Smooth muscle cell of trachea (primary cell): Measurements from ENCODE around the gene OR6N1. TPM values are rescaled to one million over a fixed set of nuclear protein-coding genes. Genes with fewer than 3 reads are reported as not detected.

Experiments
- total RNA-seq: library from RNA; depleted of rRNA; stranded (reverse); fragments of >200 nt; gene quantifications from 2 replicates; pipeline ENCODE4 v1.2.1, GENCODE V29; 2014

OR6N1 gene, protein sequence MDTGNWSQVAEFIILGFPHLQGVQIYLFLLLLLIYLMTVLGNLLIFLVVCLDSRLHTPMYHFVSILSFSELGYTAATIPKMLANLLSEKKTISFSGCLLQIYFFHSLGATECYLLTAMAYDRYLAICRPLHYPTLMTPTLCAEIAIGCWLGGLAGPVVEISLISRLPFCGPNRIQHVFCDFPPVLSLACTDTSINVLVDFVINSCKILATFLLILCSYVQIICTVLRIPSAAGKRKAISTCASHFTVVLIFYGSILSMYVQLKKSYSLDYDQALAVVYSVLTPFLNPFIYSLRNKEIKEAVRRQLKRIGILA
- total RNA-seq: not detected in 2 replicates

DNA sequence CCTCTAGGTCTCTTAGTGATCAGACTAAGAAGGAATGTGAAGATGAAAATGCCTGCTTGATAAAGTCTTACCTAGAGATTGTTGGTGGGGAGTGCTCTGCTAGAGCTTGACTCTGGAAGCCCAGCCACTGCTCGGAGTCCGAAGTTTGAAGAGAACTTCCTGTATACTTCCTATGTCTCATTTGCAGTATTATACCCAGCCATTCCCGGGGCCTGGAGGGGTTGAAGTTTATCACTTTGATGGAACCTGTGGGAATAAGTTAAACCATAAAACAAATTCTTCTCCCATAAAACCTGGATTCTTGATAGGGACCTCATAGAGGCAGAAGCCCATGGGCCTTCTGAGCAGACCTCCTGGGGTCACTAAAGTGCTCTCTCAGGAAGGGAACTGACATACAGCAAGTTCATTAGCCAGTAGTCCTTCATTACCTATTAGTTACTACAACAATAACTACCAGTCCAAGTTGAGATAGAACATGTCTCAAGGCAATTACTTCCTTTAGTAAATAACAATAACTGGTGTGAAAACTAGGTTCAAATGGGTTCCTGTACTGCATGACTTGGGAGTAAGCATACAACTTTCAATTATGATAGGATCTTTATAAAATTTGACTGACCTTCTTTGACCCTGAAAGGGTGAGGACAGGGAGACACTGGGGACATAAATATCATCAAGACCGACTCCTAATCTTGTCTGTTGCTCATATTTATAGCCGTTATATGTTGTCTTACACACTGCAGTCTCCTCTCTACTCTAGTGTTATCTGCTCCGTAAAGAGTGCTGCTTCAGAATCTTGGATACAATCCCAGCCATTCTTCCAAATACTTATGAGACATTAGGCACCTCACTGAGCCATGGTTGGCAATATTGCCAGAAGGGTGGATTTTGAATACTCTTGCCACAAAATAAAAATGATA lies at the start of gene OR6N1:
Gene OR6N1, minus strand, starts transcription at position 246 of the 917 bp plus-strand sequence. CDS start 5,513 bp downstream, outside the sequence.

DNA sequence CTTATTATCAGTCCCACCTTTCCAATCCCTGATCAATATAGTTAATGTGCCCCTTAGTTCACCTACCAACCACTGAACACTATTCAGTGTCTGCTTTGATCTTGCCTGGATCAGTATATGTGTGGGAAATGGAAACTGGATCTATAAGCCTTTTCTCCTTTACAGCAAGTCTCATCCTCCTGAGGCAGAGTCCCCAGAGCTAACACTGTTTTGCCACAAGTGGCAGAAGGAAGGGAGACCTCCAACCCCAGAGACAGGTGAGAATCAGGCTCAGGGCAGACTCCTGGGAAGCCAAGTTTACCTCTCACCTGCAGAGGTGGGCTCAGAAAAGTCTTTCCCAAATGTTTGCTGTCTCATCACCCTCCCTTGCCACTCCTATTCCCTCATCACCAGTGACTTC lies 9.1 kb upstream of the OR6N1 start, which contains the start of gene OR6N2:
Gene OR6N2, minus strand, starts transcription at position 101 of the 400 bp plus-strand sequence. CDS start 3,569 bp downstream, outside the sequence.

DNA sequence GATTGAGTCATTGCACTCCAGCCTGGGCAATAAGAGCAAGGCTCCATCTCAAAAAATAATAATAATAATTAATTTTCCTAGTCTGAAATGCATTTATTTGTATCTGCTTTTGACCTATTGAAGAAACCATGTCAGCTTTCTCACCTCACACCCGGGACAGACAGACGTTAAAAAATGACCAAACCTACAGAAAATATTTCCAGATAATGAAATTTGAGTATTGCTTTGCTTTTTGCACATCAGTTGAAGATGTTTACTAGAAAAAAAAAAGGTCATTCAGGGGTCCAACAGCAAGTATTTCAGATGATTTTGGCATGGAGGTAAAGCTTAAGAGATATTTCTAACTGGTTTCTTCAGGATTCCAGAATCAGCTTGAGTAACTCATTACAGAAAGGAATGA lies 17.6 kb downstream of the OR6N1 start, which contains the start of gene OR6K6:
Gene OR6K6, plus strand, starts transcription at position 301 of the 400 bp plus-strand sequence. CDS start 168 bp downstream, outside the sequence.

DNA sequence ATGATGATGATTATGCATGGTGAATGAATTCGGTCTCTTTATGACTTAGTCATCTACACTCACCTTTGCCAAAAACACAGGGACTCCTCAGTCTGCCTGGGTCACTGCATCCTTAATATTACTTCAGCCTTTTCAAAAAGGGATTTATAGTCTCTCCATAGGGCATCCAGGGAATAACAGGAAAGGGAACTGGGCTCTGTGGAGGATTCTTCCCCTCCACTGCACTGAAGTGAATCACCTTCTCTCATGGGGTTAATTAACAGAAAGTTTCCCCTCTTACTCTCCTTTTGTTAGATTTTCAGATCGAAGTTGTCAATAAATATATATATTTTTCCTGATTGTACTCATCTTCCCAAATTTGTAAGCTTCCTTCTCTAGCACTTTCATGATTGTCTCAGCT lies 51.4 kb downstream of the OR6N1 start, which contains the start of gene OR6K3:
Gene OR6K3, minus strand, starts transcription at position 101 of the 400 bp plus-strand sequence. CDS start 2,605 bp downstream, outside the sequence.

Other genes with a start within 250 kb of the OR6N1 start
- gene OR6Y1, start 217.8 kb downstream of the OR6N1 start, total RNA-seq: not detected in 2 replicates
- gene OR6P1, start 201.6 kb downstream of the OR6N1 start, total RNA-seq: not detected in 2 replicates
- gene OR10X1, start 192.3 kb downstream of the OR6N1 start, total RNA-seq: not detected in 2 replicates
- gene OR10Z1, start 166.9 kb downstream of the OR6N1 start, total RNA-seq: not detected in 2 replicates
- gene SPTA1, start 85.5 kb downstream of the OR6N1 start, total RNA-seq: under 0.01 TPM in 2 replicates
- gene OR6K2, start 71.5 kb downstream of the OR6N1 start, total RNA-seq: not detected in 2 replicates
- under 0.01 TPM in 1 of 2 replicates, not detected in the other for gene OR6K3, start 51.5 kb downstream of the OR6N1 start, total RNA-seq
- gene OR6K6, start 17.5 kb downstream of the OR6N1 start, total RNA-seq: not detected in 2 replicates
- not detected in 2 replicates for gene OR6N2, start 9.0 kb upstream of the OR6N1 start, total RNA-seq
- gene MNDA, start 59.2 kb upstream of the OR6N1 start, total RNA-seq: not detected in 2 replicates
- gene PYHIN1, start 159.4 kb upstream of the OR6N1 start, total RNA-seq: not detected in 2 replicates
- gene IFI16, start 237.7 kb upstream of the OR6N1 start, total RNA-seq: 99.4 and 133 TPM in 2 replicates